Body of pancreas (tissue), 4 donors: ENCODE results near the gene PATJ.

Experiments
- CTCF ChIP-seq, 7 experiments: fragments of 450-650 bp in 4 of 7; fragments of 200-600 bp in 3 of 7; sonication (generic) in 3 of 7; IDR thresholded peaks; one replicate each; pipeline ENCODE4 v1.5.1; 2016 to 2019; ENCODE audit warnings: antibody characterized with exemption in 7 of 7
- POLR2A ChIP-seq, 3 donors: fragments of 450-650 bp; IDR thresholded peaks; one replicate each; pipeline ENCODE4 v1.6.1; 2016; ENCODE audit warnings: antibody characterized with exemption in 3 of 3, mild to moderate bottlenecking in 2 of 3

- TF ChIP-seq CTCF (IDR thresholded peaks at IDR 0.05) (no peak), POLR2A (IDR thresholded peaks at IDR 0.05) (no peak)
These were observed 314.9 kb downstream of the PATJ start for GRCh38 chr1:62057230-62057629.
